Stimulated activated CD4-positive, alpha-beta T cell treated with anti-CD3 and anti-CD28 coated beads, TNF-alpha, amount 100 ng/mL, for 24 hours (primary cell): ENCODE measurements around the gene MGLL.

Source experiments
- DNase-seq, 3 experiments: peaks; one replicate each; pipeline ENCODE4 v3.0.0-alpha.2; 2020; ENCODE audit warnings: low read depth in 3 of 3

MGLL gene

DNA sequence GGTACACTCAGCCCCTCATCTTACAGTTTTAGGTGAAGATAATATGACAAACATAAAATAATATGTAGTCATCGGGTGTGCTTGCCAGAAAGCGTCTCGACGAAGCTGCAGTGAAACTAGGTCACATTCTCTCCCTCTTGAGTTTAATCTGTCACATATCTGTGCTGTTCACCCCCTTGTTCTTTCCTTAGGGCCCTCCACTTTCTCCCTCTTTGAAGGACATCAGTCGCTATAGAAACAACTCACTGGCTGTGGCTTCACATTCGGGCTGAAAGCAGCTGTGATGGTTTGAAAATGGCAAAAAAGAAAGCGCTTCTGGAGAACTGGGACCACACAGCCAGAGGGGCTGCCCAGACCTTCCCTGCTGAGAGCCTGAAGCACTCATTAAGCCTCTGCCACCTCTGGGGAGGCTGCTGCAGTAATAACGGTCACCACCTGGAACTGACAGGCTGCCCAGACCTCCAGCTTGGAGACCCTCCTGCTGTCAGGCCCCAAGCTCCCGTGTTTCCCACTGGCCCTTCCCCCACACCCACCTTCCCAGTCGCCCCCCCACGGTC is 99.2 kb downstream of the MGLL start:
- no peak for DNase-seq

DNA sequence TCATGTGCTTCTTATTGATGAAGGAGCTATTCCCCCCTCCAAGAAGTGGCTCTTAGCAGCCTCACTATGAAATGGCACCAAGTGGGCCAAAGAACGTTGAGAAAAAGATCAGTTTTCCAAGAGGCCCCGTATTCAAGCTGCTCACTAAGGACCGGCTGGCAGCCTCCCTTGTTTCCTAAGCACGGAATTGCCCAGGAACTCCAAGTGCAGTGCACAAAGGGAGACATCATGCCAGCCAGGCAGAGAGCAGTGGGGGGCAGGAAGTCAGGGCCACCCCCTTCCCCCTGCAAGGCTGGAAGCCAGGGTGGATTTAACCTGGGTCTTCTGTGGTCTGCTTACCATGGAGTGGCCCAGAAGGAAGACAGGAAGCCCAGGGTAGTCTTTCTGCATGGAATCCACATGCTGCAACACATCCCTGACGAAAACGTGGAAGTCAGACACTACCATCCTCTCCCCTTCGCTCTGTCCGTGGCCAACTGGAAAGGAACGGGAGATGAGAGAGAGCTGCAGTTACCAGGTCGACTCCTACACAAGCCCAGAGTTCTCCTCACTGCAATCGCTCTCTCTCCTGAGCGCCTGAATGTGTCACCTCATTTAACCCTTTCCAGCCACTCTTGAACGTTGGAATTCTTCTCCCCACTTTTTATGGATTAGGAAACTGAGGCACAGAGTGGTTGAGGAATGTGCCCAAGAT is 100.1 kb downstream of the MGLL start:
- no peak for DNase-seq

DNA sequence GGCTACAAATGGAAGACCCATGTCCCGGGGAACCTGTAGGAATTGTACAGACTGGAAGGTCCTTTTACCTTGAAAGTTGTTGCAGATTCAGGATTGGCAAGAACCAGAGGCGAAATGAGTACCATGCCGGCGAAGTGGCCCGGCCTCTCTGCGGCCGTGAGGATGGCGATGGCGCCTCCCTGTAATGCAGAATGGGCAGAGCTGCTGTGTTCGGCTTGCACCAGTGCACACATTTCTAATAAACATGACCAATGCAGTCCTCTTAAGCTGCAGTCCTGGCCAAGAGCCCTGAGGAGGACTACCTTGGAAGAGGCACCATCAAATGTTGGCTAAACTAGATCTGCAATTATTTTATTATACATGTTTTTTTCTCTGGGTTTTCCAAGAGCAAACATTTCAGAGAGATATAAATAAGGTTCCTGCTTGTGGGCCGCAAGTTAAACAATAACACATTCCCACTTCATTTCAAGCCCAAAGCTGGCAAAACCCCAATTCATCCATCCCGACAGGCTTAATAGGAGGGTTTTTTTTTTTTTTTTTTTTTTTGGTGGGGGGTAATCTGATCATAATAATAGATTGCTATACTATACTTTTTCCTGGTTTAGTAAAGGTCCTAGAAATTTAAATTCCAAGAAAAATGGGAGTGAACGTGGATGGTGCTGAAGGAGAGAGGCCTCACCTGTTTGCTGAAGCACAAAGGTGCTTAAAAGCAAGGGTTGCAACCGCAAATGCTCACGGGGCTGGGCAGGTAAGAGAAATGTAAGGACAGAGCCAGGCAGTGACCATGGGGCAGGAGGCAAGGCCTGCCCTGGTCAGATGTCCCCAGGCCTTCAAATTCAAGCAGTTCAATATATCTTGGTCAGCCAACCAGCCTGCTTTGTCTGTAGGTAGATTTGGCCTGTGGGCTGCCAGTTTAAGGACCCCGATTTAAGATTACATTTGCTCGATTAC is 101.1 kb downstream of the MGLL start:
- DNase-seq = no peak

GRCh38 chr3:127720161-127720823 is 102.0 kb downstream of the MGLL start:
- no peak for DNase-seq

- no peak for DNase-seq
Measured at GRCh38 chr3:127719369-127719768, 102.9 kb downstream of the MGLL start.

- DNase-seq = no peak
Measured at GRCh38 chr3:127718916-127719290, 103.4 kb downstream of the MGLL start.

DNA sequence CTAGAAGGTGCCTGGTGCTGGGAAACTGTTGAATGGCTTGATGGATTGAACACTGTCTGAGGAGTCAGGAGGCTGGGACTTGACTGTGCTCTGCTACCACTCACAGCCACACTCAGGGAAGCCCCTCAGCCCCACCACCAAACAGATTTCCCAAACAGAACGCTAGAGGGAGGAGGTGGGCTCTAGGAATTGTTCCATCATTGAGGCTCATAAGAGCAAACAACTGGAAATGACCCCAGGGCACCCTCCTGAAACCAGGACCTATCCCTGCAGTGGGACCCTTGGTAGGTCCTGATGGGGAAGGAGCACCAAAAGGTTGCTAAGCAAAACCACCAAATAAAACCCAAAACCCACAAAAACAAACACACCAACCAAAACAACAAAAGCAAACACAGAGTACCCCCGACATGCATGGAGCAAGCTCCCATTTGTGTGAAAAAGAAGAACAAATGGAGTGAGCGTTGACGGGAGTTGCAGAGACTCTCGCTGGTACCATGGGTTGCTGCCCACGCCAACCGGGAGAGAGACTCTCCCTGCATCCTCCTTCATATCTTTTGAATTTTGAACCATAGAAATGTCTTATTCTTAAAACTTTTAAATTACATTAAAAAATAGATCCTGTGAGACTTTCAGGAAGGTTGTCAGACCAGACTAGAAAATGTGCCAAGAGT is 103.9 kb downstream of the MGLL start:
- no peak for DNase-seq

DNA sequence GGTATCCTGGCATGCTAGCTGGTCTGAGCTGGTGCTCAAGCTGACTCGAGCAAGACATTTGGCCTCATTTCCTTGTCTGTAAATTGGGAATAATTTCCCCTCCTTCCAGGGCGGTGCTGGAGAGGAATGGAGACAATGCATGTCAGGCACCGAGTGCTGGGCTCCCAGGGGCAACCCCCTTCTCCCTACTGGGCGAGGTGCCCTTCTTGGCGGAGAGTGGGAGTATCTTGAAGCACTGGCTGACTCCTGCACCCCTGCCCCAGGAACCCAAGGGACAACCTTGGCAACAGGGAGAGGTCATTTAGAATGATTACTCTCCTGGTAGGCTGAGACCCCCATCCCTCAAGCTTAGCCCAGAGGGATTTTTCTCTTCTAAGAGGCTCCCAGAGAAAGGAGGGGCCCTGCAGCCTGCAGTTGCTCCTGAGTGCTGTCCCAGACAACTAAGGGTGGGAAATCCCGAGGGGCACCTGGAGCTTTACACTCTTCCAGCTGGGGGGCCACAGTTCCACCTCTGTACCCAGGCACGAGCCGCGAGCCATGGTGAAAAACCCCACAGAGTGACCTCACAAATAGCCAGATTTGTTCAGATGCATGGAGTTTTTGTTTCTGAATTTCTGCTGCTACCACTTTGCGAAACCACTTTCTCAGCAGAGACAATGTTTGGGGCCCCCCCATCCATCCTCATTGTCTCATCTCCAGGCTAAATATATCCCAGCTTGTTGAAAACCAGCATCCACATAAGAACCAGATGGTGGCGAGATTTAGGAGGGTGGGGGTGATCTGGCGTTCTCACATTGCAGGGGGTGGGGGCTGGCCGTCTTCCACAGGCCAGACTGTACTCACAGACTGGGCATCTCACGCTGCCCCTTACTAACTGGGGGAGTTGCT is 104.7 kb downstream of the MGLL start:
- no peak for DNase-seq

DNA sequence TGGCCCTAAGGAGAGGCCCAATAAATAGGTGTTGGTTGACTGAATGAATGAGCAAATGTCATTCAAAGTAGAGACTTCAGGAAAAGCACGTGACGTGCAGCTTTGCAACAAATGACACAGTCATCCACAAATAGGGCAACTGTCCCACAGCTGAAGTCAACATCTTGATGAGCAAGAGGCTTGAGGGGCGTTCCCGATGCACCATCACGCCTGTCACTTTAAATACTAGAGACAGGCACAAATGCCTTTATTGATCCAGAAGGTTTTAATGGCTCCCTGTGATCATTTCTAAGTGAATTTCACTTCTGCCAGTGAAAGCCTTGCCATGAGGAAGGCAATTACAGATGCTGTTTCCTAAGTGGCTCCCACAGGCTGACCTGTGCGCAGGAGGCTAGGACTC is 105.9 kb downstream of the MGLL start:
- no peak for DNase-seq

GRCh38 chr3:127715532-127715931 is 106.8 kb downstream of the MGLL start:
- no peak for DNase-seq

DNA sequence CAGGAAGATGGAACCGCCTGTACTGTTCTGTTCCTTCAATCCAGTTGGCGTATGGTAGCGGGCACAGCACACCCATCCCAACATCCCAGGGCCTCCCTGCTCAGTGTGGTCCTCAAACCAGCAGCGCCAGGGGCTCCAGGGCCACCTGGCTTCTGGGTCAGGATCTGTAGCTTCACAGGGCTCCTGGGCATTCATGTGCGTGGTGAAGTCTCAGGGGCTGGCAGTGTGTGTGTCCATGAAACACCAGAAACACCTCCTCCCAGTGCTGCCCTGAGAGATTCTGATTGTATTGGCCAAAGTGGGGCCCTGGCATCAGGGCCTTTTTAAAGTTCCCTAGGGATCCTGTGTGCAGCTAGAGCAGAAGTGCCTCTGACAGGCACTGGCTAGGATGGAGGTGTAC is 107.4 kb downstream of the MGLL start:
- DNase-seq = no peak

DNA sequence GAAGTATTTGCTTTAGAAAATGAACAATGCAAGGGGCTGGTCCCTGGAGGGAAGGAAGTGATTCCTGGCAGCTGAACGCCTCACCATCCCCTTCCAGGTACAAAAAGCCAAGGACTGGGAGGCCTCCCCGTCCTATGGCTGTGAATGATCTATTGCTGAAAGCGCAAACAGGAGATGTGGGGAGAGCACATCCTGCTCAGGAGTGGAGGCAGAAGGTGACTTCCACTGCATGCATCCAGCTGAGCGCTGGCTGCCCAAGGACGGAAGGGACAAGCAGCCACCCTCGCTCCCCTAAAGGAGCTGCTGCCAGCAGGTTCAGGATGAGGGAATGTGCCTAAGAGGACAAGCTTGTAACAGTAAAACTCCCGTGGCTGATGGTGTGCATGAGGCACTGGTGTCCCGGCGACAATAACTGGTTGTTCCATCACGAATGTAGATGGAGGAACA is 108.2 kb downstream of the MGLL start:
- DNase-seq = no peak

- no peak for DNase-seq
Measured at GRCh38 chr3:127712881-127713771, 109.2 kb downstream of the MGLL start.

DNA sequence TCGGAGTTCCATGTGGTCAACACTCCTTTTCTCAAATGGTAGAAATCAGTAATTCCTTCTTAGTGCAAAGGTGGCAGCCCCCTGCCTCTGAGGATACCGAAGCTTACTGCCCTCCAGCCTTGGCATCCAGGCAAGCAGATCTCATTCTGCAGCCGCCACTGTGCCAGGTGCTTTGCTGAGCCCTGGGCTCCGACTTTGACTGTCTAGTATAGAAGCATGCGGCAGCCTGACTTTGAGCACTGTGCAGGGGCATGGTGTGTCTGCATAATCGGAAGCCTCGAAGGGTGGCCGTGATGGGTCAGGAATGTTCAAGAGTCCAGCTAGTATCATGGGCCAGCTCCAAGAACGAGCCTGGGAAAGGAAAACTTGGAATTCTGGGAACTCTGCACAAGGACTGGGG is 109.9 kb downstream of the MGLL start:
- no peak for DNase-seq

DNA sequence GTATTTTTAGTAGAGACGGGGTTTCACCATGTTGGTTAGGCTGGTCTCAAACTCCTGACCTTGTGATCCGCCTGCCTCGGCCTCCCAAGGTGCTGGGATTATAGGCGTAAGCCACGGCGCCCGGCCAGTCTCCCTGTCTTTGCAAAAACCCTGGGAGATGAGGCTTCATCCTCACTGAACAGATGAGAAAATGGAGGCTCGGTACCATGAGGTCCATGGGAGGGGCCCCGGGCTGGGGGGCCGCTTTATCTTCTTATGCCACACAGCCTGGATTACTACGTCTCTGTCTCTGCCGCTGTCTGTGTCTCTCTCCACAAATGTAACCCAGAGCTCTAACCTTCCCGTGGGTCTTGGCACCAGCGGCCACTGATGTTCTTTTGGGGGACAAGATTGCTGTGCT is 110.4 kb downstream of the MGLL start:
- DNase-seq = no peak

GRCh38 chr3:127711021-127711695 is 111.2 kb downstream of the MGLL start:
- DNase-seq = no peak

DNA sequence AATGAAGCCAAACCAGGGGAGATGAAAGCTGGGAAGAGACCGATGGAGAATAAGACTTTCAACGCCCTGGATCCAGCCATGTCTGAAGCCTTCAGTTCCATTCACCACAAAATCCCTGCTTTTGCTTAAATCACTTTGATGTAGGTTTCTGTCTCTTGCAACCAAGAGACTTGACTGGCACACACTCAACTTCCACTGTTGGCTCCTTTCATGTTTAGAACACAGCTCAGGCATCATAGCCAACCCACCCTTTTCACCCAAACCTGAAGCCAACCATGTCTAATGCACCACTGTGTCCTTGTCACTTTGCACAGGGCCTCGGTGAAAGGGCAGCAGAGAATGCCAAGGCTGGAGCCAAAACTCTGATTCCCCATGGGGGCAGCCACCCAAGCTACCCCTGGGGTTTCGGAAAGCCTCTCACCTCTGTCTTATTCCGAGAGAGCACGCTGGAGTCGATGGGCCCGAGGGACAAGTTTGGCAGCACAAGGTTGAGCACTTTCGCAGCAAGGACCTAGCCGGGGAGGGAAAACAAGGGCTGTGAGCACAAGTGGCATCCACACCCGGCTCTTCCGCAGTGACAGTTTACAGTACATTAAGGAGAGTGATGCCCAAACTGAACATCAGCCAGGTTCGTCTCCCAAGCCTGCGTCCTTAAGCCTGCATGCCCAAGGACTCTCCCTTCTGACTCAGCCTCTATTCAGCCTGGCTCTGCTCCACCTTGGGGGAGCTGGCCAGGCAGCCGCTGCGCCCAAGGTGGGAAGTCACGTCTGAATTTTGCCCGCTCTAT is 112.0 kb downstream of the MGLL start:
- no peak for DNase-seq
